Duodenal mucosa (tissue), 2 donors: ENCODE data around the gene ZFP69.
A peak's percentile ranks its signal among the peaks of the same experiment; 100 is the strongest.

Experiments used
- H3K27ac ChIP-seq: one replicate; pipeline ENCODE4 v1.7.0; 2013; ENCODE audit warnings: low read depth, low read length
- H3K27me3 ChIP-seq, 2 donors: one replicate each; pipeline ENCODE4 v1.7.0; 2013; ENCODE audit warnings: low read length in 2 of 2, control low read depth in 1 of 2; ENCODE audit not compliant: insufficient read depth in 2 of 2, control insufficient read depth in 1 of 2
- H3K36me3 ChIP-seq, 2 donors: one replicate each; pipeline ENCODE4 v1.7.0; 2013; ENCODE audit warnings: low read length in 2 of 2, control low read depth in 1 of 2; ENCODE audit not compliant: insufficient read depth in 2 of 2, control insufficient read depth in 1 of 2
- H3K4me1 ChIP-seq, 2 donors: one replicate each; pipeline ENCODE4 v1.7.0; 2013; ENCODE audit warnings: low read length in 2 of 2, control low read depth in 1 of 2; ENCODE audit not compliant: insufficient read depth in 2 of 2, control insufficient read depth in 1 of 2
- H3K4me3 ChIP-seq, 2 donors: one replicate each; pipeline ENCODE4 v1.7.0; 2013; ENCODE audit warnings: low read length in 2 of 2, low read depth in 1 of 2
- H3K9ac ChIP-seq, 2 donors: one replicate each; pipeline ENCODE4 v1.7.0; 2013; ENCODE audit warnings: low read length in 2 of 2, low read depth in 1 of 2
- H3K9me3 ChIP-seq, 2 donors: one replicate each; pipeline ENCODE4 v1.7.0; 2013; ENCODE audit warnings: low read length in 2 of 2, control low read depth in 1 of 2; ENCODE audit not compliant: control insufficient read depth in 1 of 2

The ZFP69 gene

DNA sequence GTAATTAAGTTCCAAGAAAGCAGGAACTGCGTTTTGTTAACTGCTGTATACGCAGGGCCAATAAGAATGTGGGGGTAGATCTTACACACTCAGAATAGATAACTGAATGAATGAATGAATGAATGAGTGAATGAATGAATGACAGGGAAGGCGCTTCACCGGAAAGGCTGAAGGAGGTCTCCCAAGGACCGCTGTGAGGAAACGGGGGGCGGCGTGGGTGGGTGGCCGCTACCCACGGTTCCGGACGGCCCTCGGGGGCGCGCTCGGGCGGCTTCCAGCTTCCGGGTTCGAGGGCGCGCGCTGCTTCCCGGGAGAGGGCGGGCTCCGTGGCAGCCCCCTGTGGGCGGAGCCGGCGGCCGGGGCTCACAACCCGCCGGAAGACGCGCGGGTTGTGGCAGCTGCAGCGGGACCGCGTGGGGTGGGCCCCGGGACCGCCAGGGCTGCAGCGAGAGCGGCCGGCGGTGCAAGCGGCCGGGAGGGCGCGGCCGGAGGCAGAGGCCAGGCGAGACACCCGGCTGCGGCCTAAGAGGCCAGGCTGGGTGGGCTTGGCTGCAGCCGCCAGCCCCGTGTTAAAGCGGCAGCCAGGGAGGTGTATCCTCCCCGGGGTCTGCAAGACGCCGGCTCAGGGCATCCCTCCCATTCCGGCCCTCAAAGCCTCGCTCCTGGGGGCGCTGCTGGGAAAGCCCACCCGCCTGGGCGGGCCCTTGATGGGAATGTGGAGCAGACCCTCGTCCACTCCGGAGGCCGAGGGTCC is at the start of gene ZFP69:
Gene ZFP69, plus strand, starts transcription at position 367 of the 754 bp plus-strand sequence. CDS start 2,072 bp downstream, outside the sequence.
- no peak within 1 kb of the TSS for H3K27ac ChIP-seq
- no peaks in the 10 kb centered on the region for H3K27me3 ChIP-seq
- H3K36me3 ChIP-seq: no peaks in the 10 kb centered on the region
- peak within 1 kb of the TSS; percentile 56 to 71 for H3K9ac ChIP-seq
- H3K4me3 ChIP-seq: peak within 1 kb of the TSS; percentile 84 to 91
- peaks cover 17 to 18% of the 10 kb centered on the region in 2 donors for H3K9me3 ChIP-seq
- H3K4me1 ChIP-seq: peaks cover 4 to 5% of the 10 kb centered on the region in 2 donors

- H3K4me3 ChIP-seq: no peak overlapping the region
- no peak overlapping the region for H3K9ac ChIP-seq
- H3K9me3 ChIP-seq: no peaks in the 10 kb centered on the region
- no peaks in the 10 kb centered on the region for H3K4me1 ChIP-seq
- H3K36me3 ChIP-seq: no peaks in the 10 kb centered on the region
- no peaks in the 10 kb centered on the region for H3K27me3 ChIP-seq
- no peak overlapping the region for H3K27ac ChIP-seq
Observed at GRCh38 chr1:40431385-40431784, 45.7 kb upstream of the ZFP69 start.

GRCh38 chr1:40432644-40433390 is 44.3 kb upstream of the ZFP69 start:
- H3K9me3 ChIP-seq: no peaks in the 10 kb centered on the region
- H3K36me3 ChIP-seq: no peaks in the 10 kb centered on the region
- H3K4me3 ChIP-seq: no peak overlapping the region
- no peaks in the 10 kb centered on the region for H3K4me1 ChIP-seq
- H3K27me3 ChIP-seq: no peaks in the 10 kb centered on the region
- no peak overlapping the region for H3K9ac ChIP-seq
- H3K27ac ChIP-seq: no peak overlapping the region

DNA sequence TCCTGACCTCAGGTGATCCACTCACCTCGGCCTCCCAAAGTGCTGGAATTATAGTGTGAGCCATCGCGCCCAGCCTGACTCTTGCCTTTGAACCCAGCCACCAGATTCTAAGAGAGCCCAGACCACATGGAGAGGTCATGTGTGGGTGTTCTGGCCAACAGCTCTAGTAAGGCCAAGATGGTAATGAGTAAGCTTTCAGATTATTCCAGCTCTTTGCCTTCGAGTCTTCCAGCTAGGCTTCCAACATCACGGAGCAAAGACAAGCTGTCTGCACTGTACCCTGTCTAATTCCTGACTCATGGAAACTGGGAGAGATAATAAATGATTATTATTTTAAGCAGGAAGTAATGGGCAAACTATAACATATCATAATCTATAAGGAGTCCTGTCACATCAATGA is 41.6 kb upstream of the ZFP69 start:
- no peaks in the 10 kb centered on the region for H3K4me1 ChIP-seq
- H3K4me3 ChIP-seq: no peak overlapping the region
- H3K9ac ChIP-seq: no peak overlapping the region
- no peaks in the 10 kb centered on the region for H3K9me3 ChIP-seq
- no peaks in the 10 kb centered on the region for H3K36me3 ChIP-seq
- no peaks in the 10 kb centered on the region for H3K27me3 ChIP-seq
- H3K27ac ChIP-seq: no peak overlapping the region

DNA sequence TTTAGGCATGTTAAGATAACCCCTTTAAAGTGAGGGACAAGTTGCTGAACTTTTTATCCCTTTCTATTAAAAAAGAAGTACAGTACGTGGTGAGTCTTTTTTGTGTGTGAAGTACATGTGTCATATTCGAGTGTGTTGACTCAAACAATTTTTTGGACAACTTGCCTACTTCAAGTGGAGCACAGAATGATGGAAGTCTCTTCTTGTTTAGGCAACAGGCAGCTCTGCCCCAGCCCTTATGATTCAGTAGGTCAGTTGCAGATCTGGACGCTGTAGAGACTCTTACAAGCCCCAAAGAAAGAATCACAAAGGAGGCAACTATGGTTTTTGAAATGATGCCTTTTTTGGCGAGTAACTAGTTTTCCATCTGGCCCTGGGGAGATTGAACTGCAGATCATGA is 41.2 kb upstream of the ZFP69 start:
- no peaks in the 10 kb centered on the region for H3K27me3 ChIP-seq
- H3K9ac ChIP-seq: no peak overlapping the region
- H3K27ac ChIP-seq: no peak overlapping the region
- no peak overlapping the region for H3K4me3 ChIP-seq
- no peaks in the 10 kb centered on the region for H3K36me3 ChIP-seq
- H3K4me1 ChIP-seq: no peaks in the 10 kb centered on the region
- no peaks in the 10 kb centered on the region for H3K9me3 ChIP-seq

- Histone ChIP-seq H3K27ac (no peak overlapping the region), H3K4me1 (no peaks in the 10 kb centered on the region), H3K27me3 (no peaks in the 10 kb centered on the region), H3K36me3 (no peaks in the 10 kb centered on the region), H3K9ac (no peak overlapping the region), H3K9me3 (no peaks in the 10 kb centered on the region), H3K4me3 (no peak overlapping the region)
Observed at GRCh38 chr1:40438391-40439015, 38.6 kb upstream of the ZFP69 start.

DNA sequence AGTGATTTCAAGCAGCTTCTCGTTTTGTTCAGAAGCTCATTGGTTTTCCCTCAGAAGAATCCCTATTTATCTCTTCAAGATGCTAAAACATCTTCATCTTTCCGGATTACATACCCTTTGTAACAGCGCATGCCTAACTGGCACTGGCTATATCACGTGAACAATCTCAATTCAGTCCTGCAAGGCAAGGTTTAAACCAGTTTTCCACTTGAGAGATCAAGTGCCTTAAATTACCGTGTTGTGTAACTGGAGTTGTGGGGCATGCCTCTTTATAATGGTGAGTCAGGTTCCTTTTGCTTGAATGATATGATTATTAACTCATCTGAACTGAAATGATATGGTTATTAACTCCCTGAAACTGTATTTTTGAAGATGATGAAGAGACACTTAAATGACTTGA is 37.8 kb upstream of the ZFP69 start:
- H3K9me3 ChIP-seq: no peaks in the 10 kb centered on the region
- H3K4me3 ChIP-seq: no peak overlapping the region
- no peaks in the 10 kb centered on the region for H3K27me3 ChIP-seq
- H3K4me1 ChIP-seq: no peaks in the 10 kb centered on the region
- H3K9ac ChIP-seq: no peak overlapping the region
- no peak overlapping the region for H3K27ac ChIP-seq
- no peaks in the 10 kb centered on the region for H3K36me3 ChIP-seq

GRCh38 chr1:40449684-40450494 is 27.2 kb upstream of the ZFP69 start, which contains the start of gene ZFP69B:
TSS of gene ZFP69B (plus strand) at chr1:40450476. CDS start at chr1:40450962, 486 bp downstream.
- Histone ChIP-seq H3K9ac (peak within 1 kb of the TSS; percentile 73 to 77), H3K27me3 (no peaks in the 10 kb centered on the region), H3K4me1 (peaks cover 0 to 15% of the 10 kb centered on the region in 2 donors), H3K27ac (no peak within 1 kb of the TSS), H3K9me3 (peaks cover 17 to 28% of the 10 kb centered on the region in 2 donors), H3K36me3 (peaks cover 5% of the 10 kb centered on the region in 2 donors), H3K4me3 (peak within 1 kb of the TSS; percentile 90 to 91)

DNA sequence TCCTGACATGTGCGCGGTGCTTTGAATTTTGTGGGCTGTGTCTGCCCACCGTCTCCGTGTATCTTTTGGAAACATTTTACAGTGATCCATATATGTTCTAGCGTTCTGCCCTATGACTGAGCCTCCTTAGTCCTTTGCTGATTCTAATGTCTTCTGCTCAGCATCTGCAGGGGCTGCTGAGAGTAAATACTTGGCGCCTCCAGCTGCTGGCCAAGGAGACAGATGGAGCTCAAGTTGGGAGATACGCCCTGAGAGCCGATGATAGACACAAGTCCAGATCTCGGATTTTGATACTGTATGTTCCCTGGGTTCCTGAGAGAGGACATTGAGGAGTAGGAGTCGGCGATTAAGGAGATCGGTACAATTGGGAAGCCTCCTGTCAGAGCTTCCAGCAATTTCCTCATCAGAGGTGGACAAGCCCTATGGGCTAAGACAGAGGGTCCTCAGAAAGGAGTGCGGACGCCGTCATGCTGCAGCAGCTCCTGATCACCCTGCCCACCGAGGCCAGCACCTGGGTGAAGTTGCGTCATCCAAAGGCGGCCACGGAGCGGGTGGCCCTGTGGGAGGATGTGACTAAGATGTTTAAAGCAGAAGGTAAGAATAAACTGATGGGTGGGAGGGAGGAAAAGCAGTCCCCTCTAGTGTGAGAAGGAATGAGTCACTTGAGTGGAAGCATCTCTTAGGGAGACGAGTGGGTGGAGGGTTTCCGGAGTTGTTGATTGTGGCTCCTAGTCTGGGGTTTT is 26.4 kb upstream of the ZFP69 start:
- peaks cover 0 to 15% of the 10 kb centered on the region in 2 donors for H3K4me1 ChIP-seq

More for the DNA sequence above, 26.4 kb upstream of the ZFP69 start:
- Histone ChIP-seq H3K27me3 (no peaks in the 10 kb centered on the region), H3K9me3 (peaks cover 20 to 30% of the 10 kb centered on the region in 2 donors), H3K4me3 (peak overlapping the region; percentile 90 to 91), H3K36me3 (peaks cover 7 to 8% of the 10 kb centered on the region in 2 donors), H3K27ac (no peak overlapping the region), H3K9ac (peak overlapping the region; percentile 73 to 77)
